Mesendoderm (in vitro differentiated cells): Measurements from ENCODE around the gene TATDN3.

Experiments used
- DNase-seq: peaks from one replicate; pipeline ENCODE4 v3.0.0; 2013
- H2AK5ac ChIP-seq: 2 replicates; pipeline ENCODE4 v1.6.1; 2013; ENCODE audit warnings: low read length, inconsistent platforms
- H2BK120ac ChIP-seq: 2 replicates; pipeline ENCODE4 v1.6.1; 2013; ENCODE audit warnings: low read depth, mild to moderate bottlenecking, low read length, moderate library complexity, mixed read lengths
- H2BK15ac ChIP-seq: replicated peaks from 2 replicates; pipeline ENCODE4 v1.6.1; 2013; ENCODE audit warnings: low read depth, mild to moderate bottlenecking, moderate library complexity
- H2BK5ac ChIP-seq: 2 replicates; pipeline ENCODE4 v1.6.1; 2013; ENCODE audit warnings: low read length, inconsistent platforms
- H3K18ac ChIP-seq: 2 replicates; pipeline ENCODE4 v1.6.1; 2013; ENCODE audit warnings: mild to moderate bottlenecking, low read length, mixed read lengths
- H3K23ac ChIP-seq: one replicate; pipeline ENCODE4 v1.6.1; 2013; ENCODE audit warnings: low read length
- H3K27ac ChIP-seq: 2 replicates; pipeline ENCODE4 v1.5.1; 2013; ENCODE audit warnings: low read depth, mild to moderate bottlenecking, inconsistent platforms, low read length, moderate library complexity
- H3K27me3 ChIP-seq: 2 replicates; pipeline ENCODE4 v1.6.1; 2013; ENCODE audit warnings: low read length, control low read depth, mild to moderate bottlenecking, inconsistent platforms; ENCODE audit not compliant: insufficient read depth, poor library complexity
- H3K36me3 ChIP-seq: 2 replicates; pipeline ENCODE4 v1.6.1; 2013; ENCODE audit warnings: low read length, inconsistent platforms; ENCODE audit not compliant: control insufficient read depth, insufficient read depth
- H3K4ac ChIP-seq: one replicate; pipeline ENCODE4 v1.6.1; 2013; ENCODE audit warnings: low read depth, mild to moderate bottlenecking, low read length, moderate library complexity
- H3K4me1 ChIP-seq: 2 replicates; pipeline ENCODE4 v1.6.1; 2013; ENCODE audit warnings: low read depth, low read length, inconsistent platforms; ENCODE audit not compliant: control insufficient read depth
- H3K4me2 ChIP-seq: 2 replicates; pipeline ENCODE4 v1.6.1; 2013; ENCODE audit warnings: low read length
- H3K4me3 ChIP-seq: 2 replicates; pipeline ENCODE4 v1.5.1; 2013; ENCODE audit warnings: mild to moderate bottlenecking, low read length
- H3K56ac ChIP-seq: one replicate; pipeline ENCODE4 v1.6.1; 2013; ENCODE audit warnings: low read length
- H3K79me1 ChIP-seq: 2 replicates; pipeline ENCODE4 v1.6.1; 2013; ENCODE audit warnings: low read length, inconsistent platforms
- H3K79me2 ChIP-seq: 2 replicates; pipeline ENCODE4 v1.6.1; 2013; ENCODE audit warnings: mild to moderate bottlenecking, low read length; ENCODE audit not compliant: control insufficient read depth, insufficient read depth
- H3K9ac ChIP-seq: 2 replicates; pipeline ENCODE4 v1.6.1; 2013; ENCODE audit warnings: low read length, inconsistent platforms
- H4K5ac ChIP-seq: one replicate; pipeline ENCODE4 v1.6.1; 2013; ENCODE audit warnings: low read length
- H4K8ac ChIP-seq: one replicate; pipeline ENCODE4 v1.6.1; 2013; ENCODE audit warnings: low read depth, mild to moderate bottlenecking, control low read depth, low read length, moderate library complexity
- WGBS: extraction: QIAGEN DNeasy Blood & Tissue Kit; methylation state at CpG from one replicate; pipeline ENCODE4 v1.1.7; 2013; ENCODE audit warnings: low lambda C conversion rate, missing lambda C conversion rate; ENCODE audit not compliant: insufficient coverage; ENCODE audit errors: extremely low coverage; 5-methylcytosine and 5-hydroxymethylcytosine counted together

Gene TATDN3

DNA sequence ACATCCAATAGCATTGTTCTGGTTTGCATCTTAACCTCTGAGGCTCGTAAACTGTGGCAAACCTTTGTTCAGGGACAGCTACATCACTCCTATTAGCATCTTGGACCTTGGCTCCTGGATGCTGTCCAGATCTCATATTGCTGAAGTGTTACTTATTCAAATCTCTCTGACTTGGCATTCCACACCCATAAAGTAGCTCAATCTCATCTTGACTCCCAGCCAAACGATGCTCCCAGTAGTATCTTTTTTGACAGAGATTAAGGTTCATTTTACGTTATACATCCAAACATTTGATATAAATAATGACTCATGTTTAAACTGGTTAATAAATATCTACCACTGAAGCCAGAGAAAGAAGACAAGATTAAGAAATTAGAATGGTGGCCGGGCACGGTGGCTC lies 62.0 kb downstream of the TATDN3 start:
- H4K5ac ChIP-seq, result no peak overlapping the region
- H4K8ac ChIP-seq, result no peak overlapping the region
- no peak overlapping the region for H2BK120ac ChIP-seq
- H3K9ac ChIP-seq, result no peak overlapping the region
- no peak overlapping the region for H3K56ac ChIP-seq
- H2BK15ac ChIP-seq, result no peak overlapping the region
- H3K79me1 ChIP-seq, result no peaks in the 10 kb centered on the region
- H3K4me2 ChIP-seq, result no peak overlapping the region
- H3K4me1 ChIP-seq, result no peaks in the 10 kb centered on the region
- no peak overlapping the region for H2AK5ac ChIP-seq
- no peaks in the 10 kb centered on the region for H3K36me3 ChIP-seq
- H2BK5ac ChIP-seq, result no peak overlapping the region
- no peak overlapping the region for H3K23ac ChIP-seq
- H3K79me2 ChIP-seq, result peaks cover 6% of the 10 kb centered on the region
- H3K4ac ChIP-seq, result no peak overlapping the region
- no peaks in the 10 kb centered on the region for H3K27me3 ChIP-seq
- WGBS, result no CpG with 5 or more reads among the region's 5 CpGs
- H3K4me3 ChIP-seq, result no peak overlapping the region
- no peak for DNase-seq
- H3K18ac ChIP-seq, result no peak overlapping the region
- no peak overlapping the region for H3K27ac ChIP-seq

- Histone ChIP-seq H2BK5ac (no peak overlapping the region), H3K27ac (no peak overlapping the region), H3K79me1 (no peaks in the 10 kb centered on the region), H3K4me2 (peak overlapping the region; percentile 11), H2BK15ac (no peak overlapping the region), H3K36me3 (no peaks in the 10 kb centered on the region), H3K4me3 (no peak overlapping the region), H4K8ac (no peak overlapping the region), H4K5ac (no peak overlapping the region), H3K18ac (no peak overlapping the region), H3K79me2 (peaks cover 32% of the 10 kb centered on the region), H3K56ac (peak overlapping the region; percentile 78), H2BK120ac (no peak overlapping the region), H3K4ac (no peak overlapping the region), H3K27me3 (no peaks in the 10 kb centered on the region), H3K4me1 (no peaks in the 10 kb centered on the region), H2AK5ac (peak overlapping the region; percentile 6), H3K9ac (peak overlapping the region; percentile 57), H3K23ac (no peak overlapping the region)
- DNase-seq, result no peak
- no CpG with 5 or more reads among the region's 16 CpGs for WGBS
Measured at GRCh38 chr1:212856755-212857154, 65.1 kb downstream of the TATDN3 start.

GRCh38 chr1:212857992-212858460 lies 66.3 kb downstream of the TATDN3 start, which contains the start of gene FLVCR1:
FLVCR1 (plus strand) TSS chr1:212858275; CDS start chr1:212858453, 178 bp downstream.
- Histone ChIP-seq H2BK5ac (peak within 1 kb of the TSS; percentile 84), H2BK15ac (no peak within 1 kb of the TSS), H3K4me2 (peak within 1 kb of the TSS; percentile 63), H3K79me1 (no peaks in the 10 kb centered on the region), H3K23ac (peak within 1 kb of the TSS; percentile 54), H3K36me3 (no peaks in the 10 kb centered on the region), H4K8ac (no peak within 1 kb of the TSS), H3K27ac (peak within 1 kb of the TSS; percentile 84), H3K27me3 (no peaks in the 10 kb centered on the region), H3K18ac (peak within 1 kb of the TSS; percentile 72), H3K9ac (peak within 1 kb of the TSS; percentile 91), H3K4me3 (peak within 1 kb of the TSS; percentile 94), H3K79me2 (peaks cover 42% of the 10 kb centered on the region), H3K4me1 (no peaks in the 10 kb centered on the region), H2AK5ac (peak within 1 kb of the TSS; percentile 95), H3K4ac (peak within 1 kb of the TSS; percentile 87), H4K5ac (no peak within 1 kb of the TSS), H3K56ac (peak within 1 kb of the TSS; percentile 96), H2BK120ac (no peak within 1 kb of the TSS)
- WGBS, result no CpG with 5 or more reads among the region's 54 CpGs
- peak; percentile 98 for DNase-seq

DNA sequence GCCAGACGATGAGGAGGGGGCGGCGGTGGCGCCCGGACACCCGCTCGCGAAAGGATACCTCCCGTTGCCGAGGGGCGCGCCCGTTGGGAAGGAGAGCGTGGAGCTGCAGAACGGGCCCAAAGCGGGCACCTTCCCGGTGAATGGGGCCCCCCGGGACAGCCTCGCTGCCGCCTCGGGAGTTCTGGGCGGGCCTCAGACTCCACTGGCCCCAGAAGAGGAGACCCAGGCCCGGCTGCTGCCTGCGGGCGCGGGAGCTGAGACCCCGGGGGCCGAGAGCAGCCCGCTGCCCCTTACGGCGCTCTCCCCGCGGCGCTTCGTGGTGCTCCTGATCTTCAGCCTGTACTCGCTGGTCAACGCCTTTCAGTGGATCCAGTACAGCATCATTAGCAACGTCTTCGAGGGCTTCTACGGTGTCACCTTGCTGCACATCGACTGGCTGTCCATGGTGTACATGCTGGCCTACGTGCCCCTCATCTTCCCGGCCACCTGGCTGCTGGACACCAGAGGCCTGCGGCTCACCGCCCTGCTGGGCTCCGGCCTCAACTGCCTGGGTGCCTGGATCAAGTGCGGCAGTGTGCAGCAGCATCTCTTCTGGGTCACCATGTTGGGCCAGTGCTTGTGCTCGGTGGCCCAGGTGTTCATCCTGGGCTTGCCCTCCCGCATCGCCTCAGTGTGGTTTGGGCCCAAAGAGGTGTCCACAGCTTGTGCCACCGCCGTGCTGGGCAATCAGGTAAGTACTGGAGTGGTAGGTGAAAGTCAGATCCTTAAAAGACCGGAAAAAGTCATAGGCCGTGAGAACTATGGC lies 67.0 kb downstream of the TATDN3 start:
- Histone ChIP-seq H2AK5ac (peak overlapping the region; percentile 95), H3K9ac (peak overlapping the region; percentile 91), H3K4me3 (peak overlapping the region; percentile 94), H3K23ac (peak overlapping the region; percentile 54), H3K4ac (peak overlapping the region; percentile 87), H3K4me1 (no peaks in the 10 kb centered on the region), H3K18ac (peak overlapping the region; percentile 72), H4K8ac (no peak overlapping the region), H3K36me3 (no peaks in the 10 kb centered on the region), H3K79me1 (no peaks in the 10 kb centered on the region), H2BK15ac (no peak overlapping the region), H2BK120ac (no peak overlapping the region), H3K27ac (peak overlapping the region; percentile 66), H3K27me3 (no peaks in the 10 kb centered on the region), H3K4me2 (peak overlapping the region; percentile 63), H3K79me2 (peaks cover 46% of the 10 kb centered on the region), H2BK5ac (peak overlapping the region; percentile 84), H3K56ac (peak overlapping the region; percentile 96), H4K5ac (no peak overlapping the region)
- peak; percentile 50 for DNase-seq
- WGBS, result no CpG with 5 or more reads among the region's 54 CpGs

DNA sequence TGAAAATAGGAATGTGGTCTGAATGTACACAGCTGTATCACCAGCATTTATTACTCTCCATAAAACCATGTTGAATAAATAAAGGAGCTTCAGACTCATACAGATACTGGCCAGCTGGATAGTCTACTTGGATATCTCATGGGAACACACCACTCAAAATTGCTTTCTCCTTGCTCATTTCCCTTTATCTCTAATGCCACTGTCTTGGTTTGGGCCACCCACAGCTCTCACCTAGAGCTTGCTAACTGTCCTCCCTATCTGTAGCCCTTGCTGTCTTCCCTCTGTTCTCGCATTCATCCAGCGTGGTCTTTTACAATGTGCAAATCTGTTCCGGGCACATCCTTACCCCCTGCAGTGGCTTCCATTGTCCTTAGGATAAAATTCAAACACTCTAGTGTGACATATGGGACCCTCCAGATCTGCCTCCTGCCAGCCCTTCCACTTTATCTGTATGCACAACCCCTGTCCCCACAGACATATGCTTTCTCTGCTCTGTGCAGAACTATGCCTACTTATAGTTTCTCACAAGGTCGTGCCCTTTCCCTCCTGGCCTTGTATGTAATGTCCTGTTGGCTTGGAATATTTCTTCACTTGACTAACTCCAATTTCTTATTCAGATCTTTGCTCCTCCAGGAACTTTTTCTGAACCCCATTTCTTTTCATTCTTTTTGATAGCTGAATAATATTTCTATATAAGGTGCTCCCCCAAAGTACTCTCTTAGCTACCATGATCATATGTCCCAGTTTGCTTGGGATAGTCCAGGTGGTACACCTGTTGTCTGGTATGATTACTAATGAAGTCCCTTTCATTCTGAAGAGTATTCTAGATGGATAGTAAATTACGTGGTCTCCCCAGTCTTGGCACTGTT lies 69.3 kb downstream of the TATDN3 start:
- Histone ChIP-seq H3K9ac (no peak overlapping the region), H3K79me1 (no peaks in the 10 kb centered on the region), H2BK5ac (no peak overlapping the region), H3K79me2 (peaks cover 56% of the 10 kb centered on the region), H2AK5ac (no peak overlapping the region), H2BK15ac (no peak overlapping the region), H3K56ac (no peak overlapping the region), H3K18ac (no peak overlapping the region), H3K4me2 (peak overlapping the region; percentile 15), H2BK120ac (no peak overlapping the region), H3K27ac (no peak overlapping the region), H3K4me3 (peak overlapping the region; percentile 3), H4K8ac (no peak overlapping the region), H3K36me3 (peaks cover 1% of the 10 kb centered on the region), H3K27me3 (no peaks in the 10 kb centered on the region), H4K5ac (no peak overlapping the region), H3K4me1 (no peaks in the 10 kb centered on the region), H3K23ac (no peak overlapping the region), H3K4ac (no peak overlapping the region)
- WGBS, result no CpG with 5 or more reads among the region's 5 CpGs
- DNase-seq, result peak; percentile 94
